Prostate gland (tissue), 2 donors: ENCODE measurements around the gene ASCL2.

Experiments
- CTCF ChIP-seq, 4 experiments: fragments of 200-600 bp in 2 of 4; fragments of 450-650 bp in 2 of 4; sonication (generic) in 2 of 4; IDR thresholded peaks; 1 replicate in 3 of 4; 2 replicates in 1 of 4; pipeline ENCODE4 v1.5.1; 2016 to 2019; ENCODE audit warnings: antibody characterized with exemption in 4 of 4, mild to moderate bottlenecking in 2 of 4, moderate library complexity in 2 of 4
- POLR2AphosphoS5 ChIP-seq: sonication (generic); formaldehyde crosslinking; IDR thresholded peaks from one replicate; pipeline ENCODE4 v1.6.1; 2017; ENCODE audit warnings: antibody characterized with exemption

DNA sequence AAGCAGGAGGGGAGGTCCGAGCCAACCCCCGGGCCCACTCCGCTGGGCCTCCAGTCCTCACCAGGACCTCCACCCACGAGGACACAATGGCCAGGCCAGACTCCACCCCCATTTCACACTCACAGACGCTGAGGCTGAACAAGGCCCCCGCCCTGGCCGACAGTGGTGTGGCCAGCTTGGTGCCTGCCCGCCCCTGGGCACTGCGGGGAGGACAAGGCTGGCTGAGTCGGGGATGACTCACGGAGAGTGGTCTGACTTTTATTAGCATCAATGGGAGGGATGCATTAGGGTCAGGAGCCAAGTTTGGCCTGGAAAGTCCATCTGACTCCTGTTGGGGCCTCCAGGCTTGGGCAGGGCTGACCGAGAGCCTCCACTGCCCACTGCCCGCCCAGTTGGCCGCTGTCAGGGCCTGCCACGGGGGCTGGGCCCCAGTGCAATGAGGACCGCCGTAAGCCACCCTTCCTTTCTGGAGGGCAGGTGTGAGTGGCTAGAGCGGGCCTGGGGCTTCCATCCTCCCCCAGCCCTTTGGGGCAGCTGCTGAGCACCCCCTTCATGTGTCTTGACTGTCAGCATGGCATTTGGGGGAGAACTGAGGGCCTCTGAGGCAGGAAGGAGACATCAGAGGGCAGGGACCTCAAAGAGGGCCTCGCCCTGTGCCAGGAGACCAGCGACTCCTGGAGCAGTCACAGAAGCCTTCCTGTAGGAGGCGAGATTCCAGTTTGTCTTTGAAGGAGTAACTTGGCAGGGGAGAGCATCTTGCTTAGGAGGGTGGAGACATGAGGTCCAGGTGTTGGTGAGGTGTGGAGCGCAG, 42.0 kb upstream of the ASCL2 start:
- no peak for TF ChIP-seq CTCF (IDR thresholded peaks at IDR 0.05)
- no peak for TF ChIP-seq POLR2AphosphoS5
